Gastrocnemius medialis (tissue), 4 donors: ENCODE measurements around the gene TTC9. TPM values are rescaled to one million over a fixed set of nuclear protein-coding genes. Genes with fewer than 3 reads are reported as not detected.

Experiments used
- ATAC-seq, 2 donors: fragments of 150-250 bp; one replicate each; pipeline ENCODE4 v1.9.1; 2016
- DNase-seq, 2 donors: peaks; one replicate each; pipeline ENCODE4 v3.0.0-alpha.2; 2019
- H3K27ac ChIP-seq, 4 donors: fragments of 200-600 bp; sonication (generic); 1 replicate in 1 of 4; 2 replicates in 3 of 4; pipeline ENCODE4 v1.5.1; 2016 to 2018; ENCODE audit warnings: mild to moderate bottlenecking in 2 of 4, moderate library complexity in 1 of 4
- H3K27me3 ChIP-seq, 3 donors: fragments of 200-600 bp; sonication (generic) in 2 of 3; 1 replicate in 1 of 3; 2 replicates in 2 of 3; pipeline versions ENCODE4 v1.5.1 to v1.6.0; 2016 to 2019; ENCODE audit warnings: mild to moderate bottlenecking in 1 of 3, moderate library complexity in 1 of 3
- H3K36me3 ChIP-seq, 2 donors: fragments of 200-600 bp; sonication (generic) in 1 of 2; one replicate each; pipeline ENCODE4 v1.5.1; 2017 to 2018
- H3K4me1 ChIP-seq, 2 donors: fragments of 200-600 bp; sonication (generic) in 1 of 2; one replicate each; pipeline ENCODE4 v1.5.1; 2016 to 2017; ENCODE audit warnings: mild to moderate bottlenecking in 2 of 2
- H3K4me3 ChIP-seq, 4 donors: fragments of 200-600 bp; sonication (generic) in 3 of 4; 1 replicate in 1 of 4; 2 replicates in 3 of 4; pipeline ENCODE4 v1.5.1; 2016 to 2019; ENCODE audit warnings: mild to moderate bottlenecking in 2 of 4
- H3K9me3 ChIP-seq, 3 donors: fragments of 200-600 bp; sonication (generic) in 2 of 3; 1 replicate in 1 of 3; 2 replicates in 2 of 3; pipeline ENCODE4 v1.5.1; 2016 to 2019
- CTCF ChIP-seq, 5 experiments: fragments of 450-650 bp in 3 of 5; fragments of 200-600 bp in 2 of 5; sonication (generic) in 2 of 5; IDR thresholded peaks in 4 of 5; conservative IDR thresholded peaks in 1 of 5; 1 replicate in 4 of 5; 2 replicates in 1 of 5; pipeline ENCODE4 v1.5.1; 2016 to 2019; ENCODE audit warnings: antibody characterized with exemption in 5 of 5, mild to moderate bottlenecking in 3 of 5, moderate library complexity in 3 of 5
- POLR2A ChIP-seq, 2 donors: fragments of 450-650 bp; IDR thresholded peaks; one replicate each; pipeline ENCODE4 v1.6.1; 2017; ENCODE audit warnings: antibody characterized with exemption in 2 of 2, mild to moderate bottlenecking in 2 of 2, moderate library complexity in 2 of 2
- in situ Hi-C, 4 donors: fragments of 200-750 bp; cut with MboI; loops; one replicate each; pipeline versions ENCODE4 v1.15.0 to v1.8.0; 2017; ENCODE audit warnings: low sequenced_read_pairs in 4 of 4
- intact Hi-C: fragments of 100-400 bp; cut with DNase I; formaldehyde crosslinking; loops from one replicate; pipeline ENCODE4 v1.15.1; 2023; ENCODE audit warnings: low total_unique reads
- total RNA-seq, 4 donors: library from RNA; depleted of rRNA; stranded (reverse); fragments of >200 nt; gene quantifications; one replicate each; pipeline versions ENCODE4 v1.1.0 to v1.2.3, GENCODE V29; 2016

TTC9 gene
- total RNA-seq, 4 donors from 2014 or later, result 4.4 to 10.8 (median 9.1) TPM

GRCh38 chr14:70652871-70653270, 11.2 kb downstream of the TTC9 start:
- intact Hi-C loops, result no loop called here
- TF ChIP-seq POLR2A (IDR thresholded peaks at IDR 0.05), result no peak
- no peak for TF ChIP-seq CTCF (IDR thresholded peaks at IDR 0.05 in 4 of 5, conservative IDR thresholded peaks at IDR 0.05 in 1 of 5)
- in situ Hi-C loops, result no loop called here
- Histone ChIP-seq H3K9me3 (no peaks in the 10 kb centered on the region), H3K4me1 (peaks cover 0 to 8% of the 10 kb centered on the region in 2 donors), H3K27me3 (no peaks in the 10 kb centered on the region), H3K27ac (no peak overlapping the region), H3K36me3 (no peaks in the 10 kb centered on the region), H3K4me3 (no peak overlapping the region)
- no peak for DNase-seq
- no peak for ATAC-seq

- DNase-seq (no peak), ATAC-seq (no peak)
- Histone ChIP-seq H3K27ac (no peak overlapping the region), H3K4me3 (no peak overlapping the region), H3K4me1 (peaks cover 0 to under 1% of the 10 kb centered on the region in 2 donors), H3K36me3 (no peaks in the 10 kb centered on the region), H3K9me3 (no peaks in the 10 kb centered on the region), H3K27me3 (no peaks in the 10 kb centered on the region)
- intact Hi-C loops, result no loop called here
- in situ Hi-C loops, result no loop called here
- TF ChIP-seq POLR2A (IDR thresholded peaks at IDR 0.05) (no peak), CTCF (IDR thresholded peaks at IDR 0.05 in 4 of 5, conservative IDR thresholded peaks at IDR 0.05 in 1 of 5) (no peak)
Measured at GRCh38 chr14:70653662-70654061, 11.9 kb downstream of the TTC9 start.

GRCh38 chr14:70654632-70655031, 12.9 kb downstream of the TTC9 start:
- no peak for ATAC-seq
- no peaks in the 10 kb centered on the region for H3K9me3 ChIP-seq
- no peaks in the 10 kb centered on the region for H3K36me3 ChIP-seq
- no peak overlapping the region for H3K4me3 ChIP-seq
- TF ChIP-seq CTCF (IDR thresholded peaks at IDR 0.05 in 4 of 5, conservative IDR thresholded peaks at IDR 0.05 in 1 of 5), result no peak
- TF ChIP-seq POLR2A (IDR thresholded peaks at IDR 0.05), result no peak
- intact Hi-C loops (no loop called here), in situ Hi-C loops (no loop called here)
- no peaks in the 10 kb centered on the region for H3K4me1 ChIP-seq
- no peak overlapping the region for H3K27ac ChIP-seq
- no peak for DNase-seq
- H3K27me3 ChIP-seq, result no peaks in the 10 kb centered on the region

GRCh38 chr14:70655110-70655826, 13.6 kb downstream of the TTC9 start:
- no peak for ATAC-seq
- Histone ChIP-seq H3K4me1 (no peaks in the 10 kb centered on the region), H3K9me3 (no peaks in the 10 kb centered on the region), H3K4me3 (no peak overlapping the region), H3K27ac (no peak overlapping the region), H3K36me3 (no peaks in the 10 kb centered on the region), H3K27me3 (no peaks in the 10 kb centered on the region)
- no peak for DNase-seq
- intact Hi-C loops (no loop called here), in situ Hi-C loops (no loop called here)
- no peak for TF ChIP-seq CTCF (IDR thresholded peaks at IDR 0.05 in 4 of 5, conservative IDR thresholded peaks at IDR 0.05 in 1 of 5)
- TF ChIP-seq POLR2A (IDR thresholded peaks at IDR 0.05), result no peak

- Histone ChIP-seq H3K4me3 (no peak overlapping the region), H3K27me3 (no peaks in the 10 kb centered on the region), H3K4me1 (peaks cover 9 to 23% of the 10 kb centered on the region in 2 donors), H3K9me3 (no peaks in the 10 kb centered on the region), H3K27ac (no peak overlapping the region), H3K36me3 (no peaks in the 10 kb centered on the region)
- TF ChIP-seq POLR2A (IDR thresholded peaks at IDR 0.05) (no peak), CTCF (IDR thresholded peaks at IDR 0.05 in 4 of 5, conservative IDR thresholded peaks at IDR 0.05 in 1 of 5) (no peak)
- intact Hi-C loops (no loop called here), in situ Hi-C loops (no loop called here)
- no peak for ATAC-seq
- DNase-seq, result no peak
Measured at GRCh38 chr14:70658899-70659298, 17.2 kb downstream of the TTC9 start.
